GM12878 (cell line): ENCODE results near the gene ATP8B1. TPM values are rescaled to one million over a fixed set of nuclear protein-coding genes. Genes with fewer than 3 reads are reported as not detected.
A peak's percentile ranks its signal among the peaks of the same experiment; 100 is the strongest.

Experiments
- ATF7 ChIP-seq: fragments of 450-650 bp; IDR thresholded peaks from 2 replicates; pipeline ENCODE4 v1.6.1; 2016; ENCODE audit warnings: low read depth, mild to moderate bottlenecking
- BACH1 ChIP-seq: fragments of 450-650 bp; IDR thresholded peaks from 2 replicates; pipeline ENCODE4 v1.6.1; 2017; ENCODE audit warnings: mild to moderate bottlenecking, borderline replicate concordance
- CUX1 ChIP-seq: IDR thresholded peaks from 2 replicates; pipeline ENCODE4 v1.6.1; 2012; ENCODE audit warnings: improper control_type of control experiment, low read depth, low read length; ENCODE audit not compliant: insufficient replicate concordance
- FOXM1 ChIP-seq: IDR thresholded peaks from 2 replicates; pipeline ENCODE4 v1.6.1; 2012; ENCODE audit warnings: low read depth, mild to moderate bottlenecking, inconsistent platforms, low read length, moderate library complexity
- HDAC2 ChIP-seq: fragments of 200-600 bp; sonication (generic); IDR thresholded peaks from 2 replicates; pipeline ENCODE4 v1.6.1; 2017
- HDGF ChIP-seq: fragments of 450-650 bp; IDR thresholded peaks from 2 replicates; pipeline ENCODE4 v1.6.1; 2016; ENCODE audit warnings: antibody characterized with exemption
- KDM1A ChIP-seq: fragments of 200-600 bp; sonication (generic); IDR thresholded peaks from 2 replicates; pipeline ENCODE4 v1.6.1; 2016; ENCODE audit warnings: borderline replicate concordance
- MEF2B ChIP-seq: fragments of 450-650 bp; IDR thresholded peaks from 2 replicates; pipeline ENCODE4 v1.6.1; 2018; ENCODE audit warnings: mild to moderate bottlenecking, moderate library complexity; ENCODE audit not compliant: partially characterized antibody, poor library complexity, severe bottlenecking
- MYB ChIP-seq: fragments of 150-350 bp; IDR thresholded peaks from 2 replicates; pipeline ENCODE4 v1.6.1; 2014; ENCODE audit warnings: mild to moderate bottlenecking, low read depth, low read length, borderline replicate concordance
- PAX5 ChIP-seq: IDR thresholded peaks from 2 replicates; pipeline ENCODE4 v1.6.1; 2011; ENCODE audit warnings: low read depth, low read length, borderline replicate concordance
- POLR2AphosphoS2 ChIP-seq: IDR thresholded peaks from 2 replicates; pipeline ENCODE4 v1.6.1; 2011; ENCODE audit warnings: low read depth, mild to moderate bottlenecking, low read length, improper control_type of control experiment, moderate library complexity
- RELB ChIP-seq: fragments of 450-650 bp; IDR thresholded peaks from 2 replicates; pipeline ENCODE4 v1.6.1; 2017; ENCODE audit warnings: low read depth, mild to moderate bottlenecking, moderate library complexity
- SMC3 ChIP-seq: IDR thresholded peaks from 2 replicates; pipeline ENCODE4 v1.6.1; 2011; ENCODE audit warnings: low read length, improper control_type of control experiment, borderline replicate concordance
- SPI1 ChIP-seq: IDR thresholded peaks from 2 replicates; pipeline ENCODE4 v1.6.1; 2011; ENCODE audit warnings: low read depth, mild to moderate bottlenecking, low read length, moderate library complexity, borderline replicate concordance; ENCODE audit not compliant: insufficient read depth
- TCF12 ChIP-seq: IDR thresholded peaks from 2 replicates; pipeline ENCODE4 v1.6.1; 2011; ENCODE audit warnings: low read depth, mild to moderate bottlenecking, low read length
- polyA plus RNA-seq, 11 experiments: library from polyadenylated mRNA; depleted of rRNA in 4 of 11; unstranded in 6 of 11; stranded (reverse) in 5 of 11; fragments of >200 nt; fragmentation: Nextera tagmentation in 4 of 11; fragmentation: Illumina TruSeq in 1 of 11; extraction: Ambion mirVana in 4 of 11; extraction: Trizol in 1 of 11; gene quantifications; 1 replicate in 1 of 11; 2 replicates in 10 of 11; pipeline versions ENCODE4 v1.2.1 to v1.2.3, GENCODE V29; 2011 to 2016; ENCODE audit warnings: inconsistent platforms in 2 of 11, missing spikeins in 2 of 11, low read depth in 1 of 11
- total RNA-seq, 4 experiments: library from RNA; depleted of rRNA in 3 of 4; stranded (reverse); fragments of >200 nt in 3 of 4; fragmentation: Illumina TruSeq in 1 of 4; extraction: Trizol in 1 of 4; gene quantifications; 2 replicates each; pipeline versions ENCODE4 v1.2.1 to v1.2.3, GENCODE V29; 2013 to 2021
- TF ChIP-seq, protein P1 (sequence below): IDR thresholded peaks from 2 replicates; pipeline ENCODE4 v1.6.1; 2012; ENCODE audit warnings: mild to moderate bottlenecking, low read depth, low read length
- TF ChIP-seq, protein P2 (sequence below): IDR thresholded peaks from 2 replicates; pipeline ENCODE4 v1.6.1; 2012; ENCODE audit warnings: low read depth, low read length, improper control_type of control experiment
- TF ChIP-seq, protein P3 (sequence below): fragments of 450-650 bp; IDR thresholded peaks from 2 replicates; pipeline ENCODE4 v1.6.1; 2016; ENCODE audit warnings: mild to moderate bottlenecking

The ATP8B1 gene
- total and polyA plus RNA-seq, 10 of the 15 experiments (the other 5 are each of a cell fraction or from before 2014, with no cell fraction given) = 0.03 to 0.37 (median 0.11) TPM

GRCh38 chr18:57833441-57834101 lies 30.5 kb upstream of the ATP8B1 start (continued):
- TF ChIP-seq, protein P1, sequence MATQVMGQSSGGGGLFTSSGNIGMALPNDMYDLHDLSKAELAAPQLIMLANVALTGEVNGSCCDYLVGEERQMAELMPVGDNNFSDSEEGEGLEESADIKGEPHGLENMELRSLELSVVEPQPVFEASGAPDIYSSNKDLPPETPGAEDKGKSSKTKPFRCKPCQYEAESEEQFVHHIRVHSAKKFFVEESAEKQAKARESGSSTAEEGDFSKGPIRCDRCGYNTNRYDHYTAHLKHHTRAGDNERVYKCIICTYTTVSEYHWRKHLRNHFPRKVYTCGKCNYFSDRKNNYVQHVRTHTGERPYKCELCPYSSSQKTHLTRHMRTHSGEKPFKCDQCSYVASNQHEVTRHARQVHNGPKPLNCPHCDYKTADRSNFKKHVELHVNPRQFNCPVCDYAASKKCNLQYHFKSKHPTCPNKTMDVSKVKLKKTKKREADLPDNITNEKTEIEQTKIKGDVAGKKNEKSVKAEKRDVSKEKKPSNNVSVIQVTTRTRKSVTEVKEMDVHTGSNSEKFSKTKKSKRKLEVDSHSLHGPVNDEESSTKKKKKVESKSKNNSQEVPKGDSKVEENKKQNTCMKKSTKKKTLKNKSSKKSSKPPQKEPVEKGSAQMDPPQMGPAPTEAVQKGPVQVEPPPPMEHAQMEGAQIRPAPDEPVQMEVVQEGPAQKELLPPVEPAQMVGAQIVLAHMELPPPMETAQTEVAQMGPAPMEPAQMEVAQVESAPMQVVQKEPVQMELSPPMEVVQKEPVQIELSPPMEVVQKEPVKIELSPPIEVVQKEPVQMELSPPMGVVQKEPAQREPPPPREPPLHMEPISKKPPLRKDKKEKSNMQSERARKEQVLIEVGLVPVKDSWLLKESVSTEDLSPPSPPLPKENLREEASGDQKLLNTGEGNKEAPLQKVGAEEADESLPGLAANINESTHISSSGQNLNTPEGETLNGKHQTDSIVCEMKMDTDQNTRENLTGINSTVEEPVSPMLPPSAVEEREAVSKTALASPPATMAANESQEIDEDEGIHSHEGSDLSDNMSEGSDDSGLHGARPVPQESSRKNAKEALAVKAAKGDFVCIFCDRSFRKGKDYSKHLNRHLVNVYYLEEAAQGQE = no peak
- peak; percentile 83 for TF ChIP-seq TCF12
- no peak for TF ChIP-seq HDGF
- peak; percentile 18; the same call in 1 of the 2 replicates for TF ChIP-seq ATF7
- TF ChIP-seq KDM1A = no peak
- no peak for TF ChIP-seq HDAC2
- TF ChIP-seq SMC3 = no peak
- TF ChIP-seq MEF2B = no peak
- 0 out of 2 replicates have a peak, but pooled peaks have one; percentile 17 for TF ChIP-seq FOXM1
- TF ChIP-seq RELB = 0 out of 2 replicates have a peak, but pooled peaks have one; percentile 19
- TF ChIP-seq, protein P2, sequence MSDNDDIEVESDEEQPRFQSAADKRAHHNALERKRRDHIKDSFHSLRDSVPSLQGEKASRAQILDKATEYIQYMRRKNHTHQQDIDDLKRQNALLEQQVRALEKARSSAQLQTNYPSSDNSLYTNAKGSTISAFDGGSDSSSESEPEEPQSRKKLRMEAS = no peak
- TF ChIP-seq SPI1 = peak; percentile 62
- TF ChIP-seq POLR2AphosphoS2 = no peak
- TF ChIP-seq, protein P3, sequence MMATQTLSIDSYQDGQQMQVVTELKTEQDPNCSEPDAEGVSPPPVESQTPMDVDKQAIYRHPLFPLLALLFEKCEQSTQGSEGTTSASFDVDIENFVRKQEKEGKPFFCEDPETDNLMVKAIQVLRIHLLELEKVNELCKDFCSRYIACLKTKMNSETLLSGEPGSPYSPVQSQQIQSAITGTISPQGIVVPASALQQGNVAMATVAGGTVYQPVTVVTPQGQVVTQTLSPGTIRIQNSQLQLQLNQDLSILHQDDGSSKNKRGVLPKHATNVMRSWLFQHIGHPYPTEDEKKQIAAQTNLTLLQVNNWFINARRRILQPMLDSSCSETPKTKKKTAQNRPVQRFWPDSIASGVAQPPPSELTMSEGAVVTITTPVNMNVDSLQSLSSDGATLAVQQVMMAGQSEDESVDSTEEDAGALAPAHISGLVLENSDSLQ = peak; percentile 71
- TF ChIP-seq PAX5 = peak; percentile 55; the same call in 1 of the 2 replicates
- TF ChIP-seq MYB = no peak
- TF ChIP-seq BACH1 = no peak
- TF ChIP-seq CUX1 = no peak
